Stomach (tissue), 4 donors: ENCODE data around the gene RBM25.

Source experiments
- CTCF ChIP-seq, 7 experiments: fragments of 450-650 bp in 4 of 7; fragments of 200-600 bp in 3 of 7; sonication (generic) in 3 of 7; IDR thresholded peaks; one replicate each; pipeline ENCODE4 v1.5.1; 2016 to 2019; ENCODE audit warnings: antibody characterized with exemption in 7 of 7, control low read depth in 2 of 7, mild to moderate bottlenecking in 1 of 7
- POLR2AphosphoS5 ChIP-seq, 3 donors: sonication (generic); formaldehyde crosslinking; IDR thresholded peaks; one replicate each; pipeline ENCODE4 v1.6.1; 2016; ENCODE audit warnings: antibody characterized with exemption in 3 of 3

DNA sequence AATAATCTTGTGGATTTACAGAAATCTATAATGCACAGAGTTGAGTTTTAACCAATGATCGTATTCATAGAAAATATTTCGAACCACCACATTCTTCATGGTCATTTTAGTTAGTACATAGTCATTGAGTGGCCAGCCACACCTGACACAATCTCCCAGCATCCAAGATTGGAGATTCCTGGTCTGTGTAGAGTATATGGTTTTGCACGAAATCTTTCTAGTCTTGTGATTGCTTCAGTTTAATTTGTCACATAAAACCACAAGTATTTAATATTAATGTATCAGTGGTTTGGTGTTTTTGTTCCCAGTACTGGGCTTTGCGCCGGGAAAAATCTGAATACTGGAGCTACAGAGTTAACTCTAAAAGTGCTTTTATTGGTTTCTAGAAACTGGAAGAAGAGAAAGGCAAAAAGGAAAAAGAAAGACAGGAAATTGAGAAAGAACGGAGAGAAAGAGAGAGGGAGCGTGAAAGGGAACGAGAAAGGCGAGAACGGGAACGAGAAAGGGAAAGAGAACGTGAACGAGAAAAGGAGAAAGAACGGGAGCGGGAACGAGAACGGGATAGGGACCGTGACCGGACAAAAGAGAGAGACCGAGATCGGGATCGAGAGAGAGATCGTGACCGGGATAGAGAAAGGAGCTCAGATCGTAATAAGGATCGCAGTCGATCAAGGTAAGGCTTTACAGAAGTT, 44.6 kb downstream of the RBM25 start:
- TF ChIP-seq CTCF (IDR thresholded peaks at IDR 0.05) (no peak), POLR2AphosphoS5 (IDR thresholded peaks at IDR 0.05) (no peak)
